Thymus (tissue), 11 donors: ENCODE results near the gene TTC8. TPM values are rescaled to one million over a fixed set of nuclear protein-coding genes. Genes with fewer than 3 reads are reported as not detected.

ENCODE experiments used
- DNase-seq, 9 donors: peaks; one replicate each; pipeline ENCODE4 v3.0.0-alpha.2; 2013; ENCODE audit warnings: low spot score in 9 of 9, low read depth in 6 of 9, missing footprints in 1 of 9
- H3K27ac ChIP-seq, 2 donors: one replicate each; pipeline ENCODE4 v1.5.1; 2013; ENCODE audit warnings: control low read depth in 1 of 2, low read depth in 1 of 2, low read length in 1 of 2, mild to moderate bottlenecking in 1 of 2, moderate library complexity in 1 of 2
- H3K27me3 ChIP-seq, 2 donors: one replicate each; pipeline ENCODE4 v1.5.1; 2013; ENCODE audit warnings: low read length in 1 of 2; ENCODE audit not compliant: control insufficient read depth in 2 of 2, insufficient read depth in 1 of 2
- H3K36me3 ChIP-seq, 2 donors: one replicate each; pipeline ENCODE4 v1.5.1; 2013; ENCODE audit warnings: low read length in 1 of 2, mild to moderate bottlenecking in 1 of 2, moderate library complexity in 1 of 2; ENCODE audit not compliant: control insufficient read depth in 2 of 2, insufficient read depth in 2 of 2
- H3K4me1 ChIP-seq, 2 donors: one replicate each; pipeline ENCODE4 v1.5.1; 2013; ENCODE audit warnings: low read length in 2 of 2; ENCODE audit not compliant: control insufficient read depth in 2 of 2, insufficient read depth in 2 of 2
- H3K4me3 ChIP-seq, 2 donors: one replicate each; pipeline ENCODE4 v1.5.1; 2013; ENCODE audit warnings: low read length in 2 of 2, control low read depth in 1 of 2, mild to moderate bottlenecking in 1 of 2
- H3K9me3 ChIP-seq, 2 donors: one replicate each; pipeline ENCODE4 v1.5.1; 2013; ENCODE audit warnings: low read length in 1 of 2, mild to moderate bottlenecking in 1 of 2; ENCODE audit not compliant: control insufficient read depth in 2 of 2, insufficient read depth in 1 of 2
- WGBS: extraction: QIAGEN DNeasy Blood & Tissue Kit; methylation state at CpG from one replicate; pipeline ENCODE4 v1.1.7; 2013; 5-methylcytosine and 5-hydroxymethylcytosine counted together
- polyA plus RNA-seq: library from polyadenylated mRNA; stranded (reverse); fragments of 200-250 nt; gene quantifications from one replicate; pipeline ENCODE4 v1.2.3, GENCODE V29; 2013
- total RNA-seq: library from RNA; stranded (reverse); fragments of 120-200 nt; gene quantifications from one replicate; pipeline ENCODE4 v1.2.4, GENCODE V29; 2013
- donor health status: healthy.

The TTC8 gene
- total and polyA plus RNA-seq, 2 donors, result 5.9 to 12.0 TPM

GRCh38 chr14:88868558-88869159 lies 44.2 kb downstream of the TTC8 start:
- Histone ChIP-seq H3K27me3 (no peaks in the 10 kb centered on the region), H3K36me3 (no peaks in the 10 kb centered on the region), H3K27ac (no peak overlapping the region), H3K4me3 (no peak overlapping the region), H3K4me1 (no peaks in the 10 kb centered on the region), H3K9me3 (no peaks in the 10 kb centered on the region)
- peak in 1 of 9 donors; percentile 13 for DNase-seq

GRCh38 chr14:88870777-88871176 lies 46.3 kb downstream of the TTC8 start:
- no peaks in the 10 kb centered on the region for H3K36me3 ChIP-seq
- 96% methylated on average over 7 of the region's 7 CpGs for WGBS

GRCh38 chr14:88871429-88871828 lies 47.0 kb downstream of the TTC8 start:
- Histone ChIP-seq H3K4me3 (no peak overlapping the region), H3K27me3 (no peaks in the 10 kb centered on the region), H3K9me3 (no peaks in the 10 kb centered on the region), H3K27ac (no peak overlapping the region), H3K4me1 (no peaks in the 10 kb centered on the region), H3K36me3 (no peaks in the 10 kb centered on the region)
- 97% methylated on average over 3 of the region's 3 CpGs for WGBS
- DNase-seq, result no peak

More at GRCh38 chr14:88870777-88871176, 46.3 kb downstream of the TTC8 start:
- DNase-seq, result no peak
- H3K27me3 ChIP-seq, result no peaks in the 10 kb centered on the region
- no peak overlapping the region for H3K27ac ChIP-seq
- no peaks in the 10 kb centered on the region for H3K4me1 ChIP-seq
- no peaks in the 10 kb centered on the region for H3K9me3 ChIP-seq
- H3K4me3 ChIP-seq, result no peak overlapping the region

GRCh38 chr14:88872976-88873375 lies 48.5 kb downstream of the TTC8 start:
- Histone ChIP-seq H3K9me3 (no peaks in the 10 kb centered on the region), H3K4me3 (no peak overlapping the region), H3K27me3 (no peaks in the 10 kb centered on the region), H3K4me1 (no peaks in the 10 kb centered on the region), H3K36me3 (no peaks in the 10 kb centered on the region), H3K27ac (no peak overlapping the region)
- 96% methylated on average over 3 of the region's 3 CpGs for WGBS
- DNase-seq, result no peak

GRCh38 chr14:88877192-88877591 lies 52.7 kb downstream of the TTC8 start:
- Histone ChIP-seq H3K9me3 (no peaks in the 10 kb centered on the region), H3K27ac (no peak overlapping the region), H3K4me3 (no peak overlapping the region), H3K36me3 (no peaks in the 10 kb centered on the region), H3K4me1 (no peaks in the 10 kb centered on the region), H3K27me3 (no peaks in the 10 kb centered on the region)
- WGBS, result 97% methylated on average over 2 of the region's 2 CpGs
- no peak for DNase-seq

- 98% methylated on average over 4 of the region's 4 CpGs for WGBS
- no peaks in the 10 kb centered on the region for H3K9me3 ChIP-seq
- no peaks in the 10 kb centered on the region for H3K4me1 ChIP-seq
- H3K27me3 ChIP-seq, result no peaks in the 10 kb centered on the region
- H3K4me3 ChIP-seq, result no peak overlapping the region
- H3K27ac ChIP-seq, result no peak overlapping the region
- H3K36me3 ChIP-seq, result no peaks in the 10 kb centered on the region
- DNase-seq, result no peak
Observed at GRCh38 chr14:88879022-88879421, 54.6 kb downstream of the TTC8 start.

GRCh38 chr14:88882236-88882635 lies 57.8 kb downstream of the TTC8 start:
- no peak for DNase-seq
- 92% methylated on average over 1 of the region's 1 CpG for WGBS
- H3K4me3 ChIP-seq, result no peak overlapping the region

GRCh38 chr14:88895116-88895515 lies 70.7 kb downstream of the TTC8 start:
- Histone ChIP-seq H3K9me3 (no peaks in the 10 kb centered on the region), H3K27me3 (no peaks in the 10 kb centered on the region), H3K27ac (no peak overlapping the region), H3K4me3 (no peak overlapping the region), H3K4me1 (no peaks in the 10 kb centered on the region), H3K36me3 (no peaks in the 10 kb centered on the region)
- no peak for DNase-seq
- over 99% methylated on average over 4 of the region's 4 CpGs for WGBS

More at GRCh38 chr14:88882236-88882635, 57.8 kb downstream of the TTC8 start:
- Histone ChIP-seq H3K27me3 (no peaks in the 10 kb centered on the region), H3K36me3 (no peaks in the 10 kb centered on the region), H3K27ac (no peak overlapping the region), H3K9me3 (no peaks in the 10 kb centered on the region), H3K4me1 (no peaks in the 10 kb centered on the region)

- H3K36me3 ChIP-seq, result no peaks in the 10 kb centered on the region
- no peaks in the 10 kb centered on the region for H3K27me3 ChIP-seq
- H3K9me3 ChIP-seq, result no peaks in the 10 kb centered on the region
- H3K4me1 ChIP-seq, result no peaks in the 10 kb centered on the region
- WGBS, result 94% methylated on average over 4 of the region's 4 CpGs
- no peak overlapping the region for H3K27ac ChIP-seq
- H3K4me3 ChIP-seq, result no peak overlapping the region
- no peak for DNase-seq
Observed at GRCh38 chr14:88901189-88901588, 76.7 kb downstream of the TTC8 start.
